GM12878 (cell line): Measurements from ENCODE around the gene EXOC3L1. TPM values are rescaled to one million over a fixed set of nuclear protein-coding genes. Genes with fewer than 3 reads are reported as not detected.
A peak's percentile ranks its signal among the peaks of the same experiment; 100 is the strongest.

Experiments
- ATAC-seq: fragments of 200-7000 bp; cut with Tn5 transposase; 3 replicates; pipeline ENCODE4 v1.9.1; 2020; ENCODE audit warnings: mild to moderate bottlenecking, moderate library complexity
- BruUV-seq: library from RNA; stranded (reverse); fragments of 400-500 nt; replicated peaks from 2 replicates; lab custom pipeline; 2021; lab: Mats Ljungman, UMichigan
- CTCF ChIA-PET: fragments of 300-600 bp; sonication (Branson Sonifier 250); formaldehyde crosslinking; extraction: SDS; loops from one replicate; lab custom pipeline; 2021; ENCODE audit warnings: inconsistent platforms; lab: Yijun Ruan, JAX
- POLR2A ChIA-PET: fragments of 350-600 bp; formaldehyde crosslinking; extraction: SDS; loops from one replicate; lab custom pipeline; 2021; ENCODE audit warnings: inconsistent platforms; lab: Charles Lee
- RAD21 ChIA-PET: fragments of 300-600 bp; sonication (Branson Sonifier 250); formaldehyde crosslinking; loops from one replicate; lab custom pipeline; 2023; ENCODE audit warnings: antibody characterized with exemption; ENCODE audit not compliant: unreplicated experiment; lab: Charles Lee
- SMC1A ChIA-PET: fragments of 300-600 bp; sonication (Branson Sonifier 250); formaldehyde crosslinking; loops from one replicate; lab custom pipeline; 2023; ENCODE audit not compliant: unreplicated experiment, uncharacterized antibody; lab: Charles Lee
- DNase-seq: peaks from one replicate; pipeline ENCODE4 v3.0.0-alpha.2; 2011; ENCODE audit warnings: low read depth, low spot score
- FAIRE-seq: peaks from 3 replicates; lab custom pipeline; 2011; peaks lifted over from hg19 to GRCh38; lab: Jason Lieb, UNC
- H2AFZ ChIP-seq: 2 replicates; pipeline ENCODE4 v1.6.0; 2011; ENCODE audit warnings: low read depth, low read length, control low read depth; ENCODE audit not compliant: control insufficient read depth
- H3K27ac ChIP-seq: 2 replicates; pipeline ENCODE4 v1.5.1; 2011; ENCODE audit warnings: control low read depth; ENCODE audit not compliant: control insufficient read depth, insufficient read depth
- H3K27me3 ChIP-seq, 2 experiments: replicated peaks in 1 of 2; 2 replicates each; pipeline versions ENCODE4 v1.6.0 to v1.6.1; 2011; ENCODE audit warnings: low read length in 1 of 2; ENCODE audit not compliant: control insufficient read depth in 2 of 2, insufficient read depth in 2 of 2
- H3K36me3 ChIP-seq, 2 experiments: 2 replicates each; pipeline ENCODE4 v1.5.1; 2011; ENCODE audit warnings: low read length in 1 of 2; ENCODE audit not compliant: control insufficient read depth in 2 of 2, insufficient read depth in 2 of 2
- H3K4me1 ChIP-seq: 2 replicates; pipeline ENCODE4 v1.6.1; 2011; ENCODE audit warnings: mild to moderate bottlenecking, low read length, moderate library complexity, mixed read lengths; ENCODE audit not compliant: control insufficient read depth, insufficient read depth
- H3K4me2 ChIP-seq: 2 replicates; pipeline ENCODE4 v1.6.0; 2011; ENCODE audit warnings: control low read depth; ENCODE audit not compliant: control insufficient read depth, insufficient read depth
- H3K4me3 ChIP-seq: fragments of 200-600 bp; sonication (generic); 2 replicates; pipeline ENCODE4 v1.5.1; 2016
- H3K79me2 ChIP-seq: 2 replicates; pipeline ENCODE4 v1.6.0; 2011; ENCODE audit warnings: low read length; ENCODE audit not compliant: control insufficient read depth, insufficient read depth
- H3K9ac ChIP-seq: 2 replicates; pipeline ENCODE4 v1.8.0; 2011; ENCODE audit warnings: low read length, control low read depth, mixed read lengths; ENCODE audit not compliant: control insufficient read depth, insufficient read depth
- H3K9me3 ChIP-seq: replicated peaks from 3 replicates; pipeline ENCODE4 v1.5.1; 2011; ENCODE audit warnings: mild to moderate bottlenecking, low read length; ENCODE audit not compliant: control insufficient read depth, insufficient read depth
- H4K20me1 ChIP-seq: 2 replicates; pipeline ENCODE4 v1.6.0; 2011; ENCODE audit not compliant: control insufficient read depth, insufficient read depth
- MYC ChIP-seq: IDR thresholded peaks from 2 replicates; pipeline ENCODE4 v1.6.1; 2011; ENCODE audit warnings: mild to moderate bottlenecking, low read length, moderate library complexity, inconsistent platforms; ENCODE audit not compliant: insufficient read depth, insufficient replicate concordance, insufficient read length, severe bottlenecking
- USF2 ChIP-seq: IDR thresholded peaks from 2 replicates; pipeline ENCODE4 v1.6.1; 2011; ENCODE audit warnings: low read depth, low read length, improper control_type of control experiment, borderline replicate concordance
- WGBS: methylation state at CpG from one replicate; pipeline ENCODE4 v1.1.6; 2016; ENCODE audit warnings: low lambda C conversion rate; ENCODE audit not compliant: insufficient replicate concordance, insufficient coverage; ENCODE audit errors: missing lambda C conversion rate; 5-methylcytosine and 5-hydroxymethylcytosine counted together
- in situ Hi-C: fragments of 300-500 bp; cut with MboI; formaldehyde crosslinking; loops from 9 replicates; pipeline ENCODE4 v1.14.3; 2018; ENCODE audit warnings: mixed read lengths
- intact Hi-C: fragments of 100-400 bp; cut with micrococcal nuclease; formaldehyde crosslinking; loops from one replicate; pipeline ENCODE4 v1.14.2; 2022; ENCODE audit not compliant: unreplicated experiment
- polyA plus RNA-seq, 11 experiments: library from polyadenylated mRNA; depleted of rRNA in 4 of 11; unstranded in 6 of 11; stranded (reverse) in 5 of 11; fragments of >200 nt; fragmentation: Nextera tagmentation in 4 of 11; fragmentation: Illumina TruSeq in 1 of 11; extraction: Ambion mirVana in 4 of 11; extraction: Trizol in 1 of 11; gene quantifications; 1 replicate in 1 of 11; 2 replicates in 10 of 11; pipeline versions ENCODE4 v1.2.1 to v1.2.3, GENCODE V29; 2011 to 2016; ENCODE audit warnings: inconsistent platforms in 2 of 11, missing spikeins in 2 of 11, low read depth in 1 of 11
- total RNA-seq, 4 experiments: library from RNA; depleted of rRNA in 3 of 4; stranded (reverse); fragments of >200 nt in 3 of 4; fragmentation: Illumina TruSeq in 1 of 4; extraction: Trizol in 1 of 4; gene quantifications; 2 replicates each; pipeline versions ENCODE4 v1.2.1 to v1.2.3, GENCODE V29; 2013 to 2021
- TF ChIP-seq, protein P1 (sequence below): IDR thresholded peaks from 2 replicates; pipeline ENCODE4 v1.6.1; 2012; ENCODE audit warnings: low read depth, low read length, improper control_type of control experiment

Gene EXOC3L1
- total and polyA plus RNA-seq, 10 of the 15 experiments (the other 5 are each of a cell fraction or from before 2014, with no cell fraction given): 0.07 to 0.42 TPM; not detected in 8

GRCh38 chr16:67223992-67224391, 34.1 kb upstream of the EXOC3L1 start (continued):
- TF ChIP-seq, protein P1, sequence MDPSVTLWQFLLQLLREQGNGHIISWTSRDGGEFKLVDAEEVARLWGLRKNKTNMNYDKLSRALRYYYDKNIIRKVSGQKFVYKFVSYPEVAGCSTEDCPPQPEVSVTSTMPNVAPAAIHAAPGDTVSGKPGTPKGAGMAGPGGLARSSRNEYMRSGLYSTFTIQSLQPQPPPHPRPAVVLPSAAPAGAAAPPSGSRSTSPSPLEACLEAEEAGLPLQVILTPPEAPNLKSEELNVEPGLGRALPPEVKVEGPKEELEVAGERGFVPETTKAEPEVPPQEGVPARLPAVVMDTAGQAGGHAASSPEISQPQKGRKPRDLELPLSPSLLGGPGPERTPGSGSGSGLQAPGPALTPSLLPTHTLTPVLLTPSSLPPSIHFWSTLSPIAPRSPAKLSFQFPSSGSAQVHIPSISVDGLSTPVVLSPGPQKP: no peak

DNA sequence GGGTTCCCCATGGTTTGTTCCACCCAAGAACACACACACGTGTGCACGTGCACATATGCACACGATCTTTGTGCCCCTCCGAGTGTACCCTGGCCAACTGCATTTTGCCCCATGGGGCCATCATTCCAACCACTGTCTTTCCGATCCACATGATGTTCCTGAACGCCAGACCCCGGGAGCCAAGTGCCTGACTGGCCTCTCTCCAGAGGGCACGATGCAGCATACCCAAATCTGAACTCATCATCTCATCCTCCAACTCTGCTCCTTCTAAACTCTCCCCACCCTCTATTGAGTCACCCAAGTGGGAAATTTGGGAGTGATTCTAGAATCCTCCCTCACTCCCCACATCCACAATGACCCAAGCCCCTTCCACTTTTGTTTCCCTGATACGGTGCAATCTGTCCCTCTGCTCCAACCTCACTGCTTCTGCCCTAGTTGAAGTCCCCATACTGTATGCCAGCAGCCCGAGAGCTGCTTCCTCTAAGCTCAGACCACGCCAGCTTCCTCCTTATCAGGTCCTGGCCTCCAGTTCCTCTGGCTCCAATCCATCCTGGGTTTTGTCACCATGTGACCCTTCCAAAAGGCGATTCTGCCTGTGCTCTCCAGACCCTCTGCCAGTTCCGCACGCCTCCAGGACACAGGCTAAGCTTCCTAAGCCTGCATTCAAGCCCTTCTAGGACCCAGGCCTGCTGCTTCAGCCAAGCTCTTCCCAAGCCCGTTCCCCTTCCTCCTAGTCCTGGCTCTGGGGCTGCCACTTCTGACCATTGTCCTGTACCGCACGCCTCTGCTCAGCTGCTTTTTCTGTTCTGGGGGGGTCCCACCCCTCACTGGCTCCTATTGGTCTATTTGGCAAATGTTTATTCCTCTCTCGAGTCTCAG, 26.9 kb upstream of the EXOC3L1 start:
- no peak for FAIRE-seq
- ChIA-PET CTCF (interaction anchor here (1.1 kb wide), 1 partner anchor 31 kb away, joined by 3 read pairs; no protein-coding TSS in a partner anchor), POLR2A (interaction anchor here (0.6 kb wide), 1 partner anchor 172 kb away, joined by 4 read pairs; no protein-coding TSS in a partner anchor), RAD21 (no interaction called here), SMC1A (no interaction called here)
- Histone ChIP-seq H3K4me1 (no peaks in the 10 kb centered on the region), H3K79me2 (no peaks in the 10 kb centered on the region), H3K27ac (no peak overlapping the region), H2AFZ (no peak overlapping the region), H4K20me1 (no peaks in the 10 kb centered on the region), H3K4me3 (no peak overlapping the region), H3K9me3 (no peaks in the 10 kb centered on the region), H3K36me3 (no peaks in the 10 kb centered on the region), H3K9ac (no peak overlapping the region), H3K27me3 (no peaks in the 10 kb centered on the region), H3K4me2 (no peak overlapping the region)
- intact Hi-C loops: no loop called here
- WGBS: 64% methylated on average over 18 of the region's 18 CpGs
- TF ChIP-seq MYC (no peak), USF2 (no peak)
- BruUV-seq: TSS peak; percentile 46
- in situ Hi-C loops: no loop called here
- DNase-seq: no peak
- ATAC-seq: no peak
